ENCODE measurements around the gene NAT10.
"Not testable (repeated sequence)": the region's sequence is repeated elsewhere in the genome, so short reads cannot be mapped to it uniquely, and the experiment has no call there.

DNA sequence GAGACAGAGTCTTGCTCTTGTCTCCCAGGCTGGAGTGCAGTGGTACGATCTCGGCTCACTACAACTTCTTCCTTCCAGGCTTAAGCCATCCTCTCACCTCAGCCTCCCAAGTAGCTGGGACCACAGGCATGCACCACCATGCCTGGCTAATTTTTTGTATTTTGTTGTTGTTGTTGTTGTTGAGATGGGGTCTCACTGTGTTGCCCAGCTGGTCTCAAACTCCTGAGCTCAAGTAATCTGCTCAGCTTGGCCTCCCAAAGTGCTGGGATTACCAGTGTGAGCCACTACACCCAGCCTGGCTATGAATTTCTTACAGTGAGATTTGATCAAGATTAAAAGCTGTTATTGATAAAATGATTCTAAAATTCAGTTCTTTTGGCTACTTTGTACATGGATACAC lies 10.5 kb upstream of the NAT10 start:
- TF ChIP-seq, protein P1, sequence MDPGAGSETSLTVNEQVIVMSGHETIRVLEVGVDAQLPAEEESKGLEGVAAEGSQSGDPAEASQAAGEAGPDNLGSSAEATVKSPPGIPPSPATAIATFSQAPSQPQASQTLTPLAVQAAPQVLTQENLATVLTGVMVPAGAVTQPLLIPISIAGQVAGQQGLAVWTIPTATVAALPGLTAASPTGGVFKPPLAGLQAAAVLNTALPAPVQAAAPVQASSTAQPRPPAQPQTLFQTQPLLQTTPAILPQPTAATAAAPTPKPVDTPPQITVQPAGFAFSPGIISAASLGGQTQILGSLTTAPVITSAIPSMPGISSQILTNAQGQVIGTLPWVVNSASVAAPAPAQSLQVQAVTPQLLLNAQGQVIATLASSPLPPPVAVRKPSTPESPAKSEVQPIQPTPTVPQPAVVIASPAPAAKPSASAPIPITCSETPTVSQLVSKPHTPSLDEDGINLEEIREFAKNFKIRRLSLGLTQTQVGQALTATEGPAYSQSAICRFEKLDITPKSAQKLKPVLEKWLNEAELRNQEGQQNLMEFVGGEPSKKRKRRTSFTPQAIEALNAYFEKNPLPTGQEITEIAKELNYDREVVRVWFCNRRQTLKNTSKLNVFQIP (CRISPR knock-in tag; IDR thresholded peaks at IDR 0.05; ENCODE audit: borderline replicate concordance, low read depth): not testable (repeated sequence)
- not testable (repeated sequence) for TF ChIP-seq GLIS3 (CRISPR knock-in tag; IDR thresholded peaks at IDR 0.05); ARNTL (CRISPR knock-in tag; IDR thresholded peaks at IDR 0.05; ENCODE audit: borderline replicate concordance, low read depth)
